Testis (tissue), 3 donors: ENCODE data around the gene NPPB. TPM values are rescaled to one million over a fixed set of nuclear protein-coding genes. Genes with fewer than 3 reads are reported as not detected.

Source experiments
- DNase-seq: peaks from one replicate; pipeline ENCODE4 v3.0.0-alpha.2; 2019
- H3K27ac ChIP-seq, 2 donors: fragments of 200-600 bp; sonication (generic); one replicate each; pipeline ENCODE4 v1.5.1; 2019
- H3K27me3 ChIP-seq: fragments of 200-600 bp; sonication (generic); one replicate; pipeline ENCODE4 v1.5.1; 2019
- H3K36me3 ChIP-seq: fragments of 200-600 bp; sonication (generic); one replicate; pipeline ENCODE4 v1.5.1; 2017; ENCODE audit warnings: low read depth; ENCODE audit errors: missing control alignments
- H3K4me1 ChIP-seq: fragments of 200-600 bp; sonication (generic); one replicate; pipeline ENCODE4 v1.5.1; 2019
- H3K4me3 ChIP-seq, 2 donors: fragments of 200-600 bp; sonication (generic); one replicate each; pipeline ENCODE4 v1.5.1; 2017 to 2019
- H3K9me3 ChIP-seq: fragments of 200-600 bp; sonication (generic); one replicate; pipeline ENCODE4 v1.5.1; 2017
- CTCF ChIP-seq, 3 experiments: fragments of 450-650 bp in 2 of 3; fragments of 200-600 bp in 1 of 3; sonication (generic) in 1 of 3; IDR thresholded peaks; one replicate each; pipeline ENCODE4 v1.5.1; 2016 to 2019; ENCODE audit warnings: antibody characterized with exemption in 3 of 3, mild to moderate bottlenecking in 2 of 3, moderate library complexity in 1 of 3
- POLR2A ChIP-seq: fragments of 450-650 bp; IDR thresholded peaks from one replicate; pipeline ENCODE4 v1.6.1; 2017; ENCODE audit warnings: antibody characterized with exemption, mild to moderate bottlenecking, moderate library complexity
- WGBS, 2 donors: methylation state at CpG; one replicate each; pipeline ENCODE4 v1.1.5; 2018; 5-methylcytosine and 5-hydroxymethylcytosine counted together
- intact Hi-C: fragments of 100-400 bp; cut with DNase I; formaldehyde crosslinking; loops from one replicate; pipeline ENCODE4 v1.15.1; 2023; ENCODE audit warnings: low total_unique reads
- polyA plus RNA-seq: library from polyadenylated mRNA; stranded (reverse); fragments of 350-450 nt; fragmentation: Illumina TruSeq; extraction: RNeasy Lipid Tissue Mini Kit (QIAGEN cat#74804); gene quantifications from one replicate; pipeline ENCODE4 v1.2.3, GENCODE V29; 2014; ENCODE audit warnings: low read depth, low replicate concordance; ENCODE audit not compliant: insufficient read depth
- total RNA-seq, 2 donors: library from RNA; depleted of rRNA; stranded (reverse); fragments of >200 nt; gene quantifications; one replicate each; pipeline ENCODE4 v1.2.3, GENCODE V29; 2016

The NPPB gene
- total and polyA plus RNA-seq, 3 donors from 2014 or later: 0.50 TPM; not detected in 2

GRCh38 chr1:11875094-11875493 lies 16.3 kb upstream of the NPPB start:
- H3K4me3 ChIP-seq: no peak overlapping the region
- H3K27me3 ChIP-seq: no peaks in the 10 kb centered on the region
- intact Hi-C loops: no loop called here
- 74 to 93% methylated on average over 5 to 10 of the region's 10 CpGs for WGBS, 2 donors
- no peaks in the 10 kb centered on the region for H3K4me1 ChIP-seq
- no peak for DNase-seq
- no peaks in the 10 kb centered on the region for H3K9me3 ChIP-seq
- TF ChIP-seq CTCF (IDR thresholded peaks at IDR 0.05) (no peak), POLR2A (no peak)
- no peaks in the 10 kb centered on the region for H3K36me3 ChIP-seq
- no peak overlapping the region for H3K27ac ChIP-seq

- 63 to 76% methylated on average over 6 of the region's 6 CpGs for WGBS, 2 donors
- DNase-seq: no peak
- no peak overlapping the region for H3K27ac ChIP-seq
- H3K9me3 ChIP-seq: no peaks in the 10 kb centered on the region
- H3K36me3 ChIP-seq: no peaks in the 10 kb centered on the region
- intact Hi-C loops: no loop called here
- TF ChIP-seq POLR2A (no peak), CTCF (IDR thresholded peaks at IDR 0.05) (no peak)
- no peaks in the 10 kb centered on the region for H3K27me3 ChIP-seq
- H3K4me1 ChIP-seq: no peaks in the 10 kb centered on the region
- H3K4me3 ChIP-seq: no peak overlapping the region
Observed at GRCh38 chr1:11874624-11875023, 15.9 kb upstream of the NPPB start.

- Histone ChIP-seq H3K4me3 (no peak overlapping the region), H3K27me3 (no peaks in the 10 kb centered on the region), H3K9me3 (no peaks in the 10 kb centered on the region), H3K4me1 (no peaks in the 10 kb centered on the region), H3K27ac (no peak overlapping the region), H3K36me3 (no peaks in the 10 kb centered on the region)
- 46 to 52% methylated on average over 10 of the region's 10 CpGs for WGBS, 2 donors
- intact Hi-C loops: no loop called here
- peak; percentile 54 for DNase-seq
- TF ChIP-seq CTCF (IDR thresholded peaks at IDR 0.05): no peak
- no peak for TF ChIP-seq POLR2A
Observed at GRCh38 chr1:11874258-11874562, 15.5 kb upstream of the NPPB start.

GRCh38 chr1:11873395-11874257 lies 14.9 kb upstream of the NPPB start:
- DNase-seq: no peak
- H3K4me1 ChIP-seq: no peaks in the 10 kb centered on the region
- TF ChIP-seq CTCF (IDR thresholded peaks at IDR 0.05): no peak
- TF ChIP-seq POLR2A: no peak
- WGBS, 2 donors: 62 to 74% methylated on average over 14 of the region's 14 CpGs
- no peak overlapping the region for H3K27ac ChIP-seq
- H3K4me3 ChIP-seq: no peak overlapping the region
- intact Hi-C loops: no loop called here
- no peaks in the 10 kb centered on the region for H3K27me3 ChIP-seq
- H3K9me3 ChIP-seq: no peaks in the 10 kb centered on the region
- no peaks in the 10 kb centered on the region for H3K36me3 ChIP-seq

GRCh38 chr1:11872545-11872944 lies 13.8 kb upstream of the NPPB start:
- no peaks in the 10 kb centered on the region for H3K4me1 ChIP-seq
- intact Hi-C loops: no loop called here
- H3K36me3 ChIP-seq: no peaks in the 10 kb centered on the region
- no peak overlapping the region for H3K27ac ChIP-seq
- 60 to 80% methylated on average over 7 of the region's 7 CpGs for WGBS, 2 donors
- no peaks in the 10 kb centered on the region for H3K27me3 ChIP-seq
- H3K9me3 ChIP-seq: no peaks in the 10 kb centered on the region
- TF ChIP-seq POLR2A (no peak), CTCF (IDR thresholded peaks at IDR 0.05) (no peak)
- H3K4me3 ChIP-seq: no peak overlapping the region
- DNase-seq: no peak
